ENCODE results near the gene FZR1. TPM values are rescaled to one million over a fixed set of nuclear protein-coding genes. Genes with fewer than 3 reads are reported as not detected.

FZR1 gene
- total RNA-seq, 1 donor: 36.6 TPM

- Histone ChIP-seq H3K9me3 (ENCODE audit: low read depth, low read length) (no peaks in the 10 kb centered on the region), H2AFZ (ENCODE audit: low read length) (no peak overlapping the region), H3K27me3 (ENCODE audit: insufficient read depth, low read length) (no peaks in the 10 kb centered on the region), H3K79me2 (ENCODE audit: insufficient read depth, low read length) (peaks cover under 1% of the 10 kb centered on the region), H3K27ac (ENCODE audit: low read depth, low read length) (no peak overlapping the region), H4K20me1 (ENCODE audit: insufficient read depth, low read length) (peaks cover 10% of the 10 kb centered on the region), H3K4me1 (ENCODE audit: insufficient read depth, low read length) (no peaks in the 10 kb centered on the region), H3K36me3 (ENCODE audit: insufficient read depth, low read length) (peaks cover 37% of the 10 kb centered on the region), H3K4me2 (ENCODE audit: insufficient read depth, low read length) (no peak overlapping the region), H3K4me3 (ENCODE audit: insufficient read depth, low read length) (no peak overlapping the region)
- TF ChIP-seq, protein P1, sequence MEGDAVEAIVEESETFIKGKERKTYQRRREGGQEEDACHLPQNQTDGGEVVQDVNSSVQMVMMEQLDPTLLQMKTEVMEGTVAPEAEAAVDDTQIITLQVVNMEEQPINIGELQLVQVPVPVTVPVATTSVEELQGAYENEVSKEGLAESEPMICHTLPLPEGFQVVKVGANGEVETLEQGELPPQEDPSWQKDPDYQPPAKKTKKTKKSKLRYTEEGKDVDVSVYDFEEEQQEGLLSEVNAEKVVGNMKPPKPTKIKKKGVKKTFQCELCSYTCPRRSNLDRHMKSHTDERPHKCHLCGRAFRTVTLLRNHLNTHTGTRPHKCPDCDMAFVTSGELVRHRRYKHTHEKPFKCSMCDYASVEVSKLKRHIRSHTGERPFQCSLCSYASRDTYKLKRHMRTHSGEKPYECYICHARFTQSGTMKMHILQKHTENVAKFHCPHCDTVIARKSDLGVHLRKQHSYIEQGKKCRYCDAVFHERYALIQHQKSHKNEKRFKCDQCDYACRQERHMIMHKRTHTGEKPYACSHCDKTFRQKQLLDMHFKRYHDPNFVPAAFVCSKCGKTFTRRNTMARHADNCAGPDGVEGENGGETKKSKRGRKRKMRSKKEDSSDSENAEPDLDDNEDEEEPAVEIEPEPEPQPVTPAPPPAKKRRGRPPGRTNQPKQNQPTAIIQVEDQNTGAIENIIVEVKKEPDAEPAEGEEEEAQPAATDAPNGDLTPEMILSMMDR (IDR thresholded peaks at IDR 0.05; ENCODE audit: extremely low read depth, low read depth, low read length): no peak
- DNase-seq (ENCODE audit: insufficient read length, low spot score, missing footprints): no peak
Measured at GRCh38 chr19:3533563-3534216, 27.6 kb downstream of the FZR1 start.

- peaks cover 42% of the 10 kb centered on the region for H3K36me3 ChIP-seq (ENCODE audit: insufficient read depth, low read length)
- no peaks in the 10 kb centered on the region for H3K79me2 ChIP-seq (ENCODE audit: insufficient read depth, low read length)
- no peak overlapping the region for H3K4me2 ChIP-seq (ENCODE audit: insufficient read depth, low read length)
- H3K27ac ChIP-seq (ENCODE audit: low read depth, low read length): no peak overlapping the region
- H4K20me1 ChIP-seq (ENCODE audit: insufficient read depth, low read length): peaks cover 12% of the 10 kb centered on the region
- TF ChIP-seq, protein P1 (IDR thresholded peaks at IDR 0.05; ENCODE audit: extremely low read depth, low read depth, low read length): no peak
- H3K4me1 ChIP-seq (ENCODE audit: insufficient read depth, low read length): no peaks in the 10 kb centered on the region
- H3K4me3 ChIP-seq (ENCODE audit: insufficient read depth, low read length): no peak overlapping the region
- no peaks in the 10 kb centered on the region for H3K27me3 ChIP-seq (ENCODE audit: insufficient read depth, low read length)
- H3K9me3 ChIP-seq (ENCODE audit: low read depth, low read length): no peaks in the 10 kb centered on the region
- no peak for DNase-seq (ENCODE audit: insufficient read length, low spot score, missing footprints)
- no peak overlapping the region for H2AFZ ChIP-seq (ENCODE audit: low read length)
Measured at GRCh38 chr19:3534375-3535234, 28.5 kb downstream of the FZR1 start.

GRCh38 chr19:3535235-3535535, 29.1 kb downstream of the FZR1 start:
- H3K36me3 ChIP-seq (ENCODE audit: insufficient read depth, low read length): peaks cover 40% of the 10 kb centered on the region
- no peak overlapping the region for H3K4me2 ChIP-seq (ENCODE audit: insufficient read depth, low read length)
- DNase-seq (ENCODE audit: insufficient read length, low spot score, missing footprints): no peak
- H4K20me1 ChIP-seq (ENCODE audit: insufficient read depth, low read length): peaks cover 14% of the 10 kb centered on the region
- H2AFZ ChIP-seq (ENCODE audit: low read length): no peak overlapping the region
- H3K4me3 ChIP-seq (ENCODE audit: insufficient read depth, low read length): no peak overlapping the region
- no peak overlapping the region for H3K27ac ChIP-seq (ENCODE audit: low read depth, low read length)
- H3K9me3 ChIP-seq (ENCODE audit: low read depth, low read length): no peaks in the 10 kb centered on the region
- H3K27me3 ChIP-seq (ENCODE audit: insufficient read depth, low read length): no peaks in the 10 kb centered on the region
- H3K79me2 ChIP-seq (ENCODE audit: insufficient read depth, low read length): no peaks in the 10 kb centered on the region
- no peaks in the 10 kb centered on the region for H3K4me1 ChIP-seq (ENCODE audit: insufficient read depth, low read length)
- TF ChIP-seq, protein P1 (IDR thresholded peaks at IDR 0.05; ENCODE audit: extremely low read depth, low read depth, low read length): no peak

DNA sequence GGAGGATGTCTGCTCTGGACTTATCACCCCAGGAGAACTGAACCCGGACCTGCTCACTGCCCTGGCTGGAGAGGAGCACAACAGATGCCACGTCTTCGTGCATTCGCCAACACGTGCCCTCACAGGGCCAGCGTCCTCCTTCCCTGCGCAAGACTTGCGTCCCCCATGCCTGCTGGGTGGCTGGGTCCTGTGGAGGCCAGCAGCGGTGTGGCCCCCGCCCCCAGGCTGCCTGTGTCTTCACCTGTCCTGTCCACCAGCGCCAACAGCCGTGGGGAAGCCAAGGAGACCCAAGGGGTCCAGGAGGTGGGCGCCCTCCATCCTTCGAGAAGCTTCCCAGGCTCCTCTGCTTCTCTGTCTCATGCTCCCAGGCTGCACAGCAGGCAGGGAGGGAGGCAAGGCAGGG, 29.5 kb downstream of the FZR1 start:
- H3K4me3 ChIP-seq (ENCODE audit: insufficient read depth, low read length): no peak overlapping the region
- H2AFZ ChIP-seq (ENCODE audit: low read length): no peak overlapping the region
- peaks cover 14% of the 10 kb centered on the region for H4K20me1 ChIP-seq (ENCODE audit: insufficient read depth, low read length)
- no peaks in the 10 kb centered on the region for H3K4me1 ChIP-seq (ENCODE audit: insufficient read depth, low read length)
- H3K36me3 ChIP-seq (ENCODE audit: insufficient read depth, low read length): peaks cover 36% of the 10 kb centered on the region
- H3K27me3 ChIP-seq (ENCODE audit: insufficient read depth, low read length): no peaks in the 10 kb centered on the region
- H3K27ac ChIP-seq (ENCODE audit: low read depth, low read length): no peak overlapping the region
- TF ChIP-seq, protein P1 (IDR thresholded peaks at IDR 0.05; ENCODE audit: extremely low read depth, low read depth, low read length): no peak
- H3K79me2 ChIP-seq (ENCODE audit: insufficient read depth, low read length): no peaks in the 10 kb centered on the region
- no peak for DNase-seq (ENCODE audit: insufficient read length, low spot score, missing footprints)
- no peaks in the 10 kb centered on the region for H3K9me3 ChIP-seq (ENCODE audit: low read depth, low read length)
- no peak overlapping the region for H3K4me2 ChIP-seq (ENCODE audit: insufficient read depth, low read length)
